Heart right ventricle (tissue), 16 donors: Measurements from ENCODE around the gene MCF2L2. TPM values are rescaled to one million over a fixed set of nuclear protein-coding genes. Genes with fewer than 3 reads are reported as not detected.

Experiments used
- ATAC-seq, 8 donors: fragments of 200-7000 bp; cut with Tn5 transposase; one replicate each; pipeline ENCODE4 v1.9.1; 2020; ENCODE audit warnings: mild to moderate bottlenecking in 8 of 8, moderate library complexity in 8 of 8, moderate number of reproducible peaks in 1 of 8
- DNase-seq, 2 donors: peaks; one replicate each; pipeline ENCODE4 v3.0.0-alpha.2; 2020
- H3K27ac ChIP-seq, 10 donors: fragments of 200-600 bp; sonication (generic) in 2 of 10; one replicate each; pipeline versions ENCODE4 v1.5.0 to v1.8.0; 2020 to 2022; ENCODE audit warnings: mild to moderate bottlenecking in 3 of 10
- H3K27me3 ChIP-seq, 7 donors: fragments of 200-600 bp; one replicate each; pipeline ENCODE4 v1.8.0; 2021 to 2022; ENCODE audit warnings: mild to moderate bottlenecking in 2 of 7
- H3K36me3 ChIP-seq, 9 donors: fragments of 200-600 bp; sonication (generic) in 1 of 9; one replicate each; pipeline versions ENCODE4 v1.5.0 to v1.8.0; 2020 to 2022; ENCODE audit warnings: mild to moderate bottlenecking in 2 of 9
- H3K4me1 ChIP-seq, 9 donors: fragments of 200-600 bp; sonication (generic) in 1 of 9; one replicate each; pipeline versions ENCODE4 v1.5.0 to v1.8.0; 2020 to 2022; ENCODE audit warnings: mild to moderate bottlenecking in 4 of 9
- H3K4me3 ChIP-seq, 10 donors: fragments of 200-600 bp; sonication (generic) in 2 of 10; one replicate each; pipeline versions ENCODE4 v1.5.0 to v1.8.0; 2020 to 2022; ENCODE audit warnings: mild to moderate bottlenecking in 7 of 10, moderate library complexity in 2 of 10
- H3K9me3 ChIP-seq, 11 donors: fragments of 200-600 bp in 10 of 11; sonication (generic) in 2 of 11; one replicate each; pipeline versions ENCODE4 v1.5.0 to v1.8.0; 2013 to 2022; ENCODE audit warnings: mild to moderate bottlenecking in 2 of 11, control low read depth in 1 of 11, moderate library complexity in 1 of 11
- CTCF ChIP-seq, 9 donors: fragments of 200-600 bp; sonication (generic) in 2 of 9; IDR thresholded peaks; one replicate each; pipeline versions ENCODE4 v1.5.0 to v1.8.0; 2021 to 2022; ENCODE audit warnings: antibody characterized with exemption in 9 of 9, mild to moderate bottlenecking in 5 of 9, moderate library complexity in 1 of 9
- whole genome bisulfite sequencing, 2 donors: extraction: QIAGEN DNeasy Blood & Tissue Kit; methylation state at CpG; one replicate each; pipeline ENCODE4 v1.1.7; 2013; ENCODE audit warnings: inconsistent platforms in 1 of 2; 5-methylcytosine and 5-hydroxymethylcytosine counted together
- intact Hi-C, 10 donors: fragments of 100-400 bp; cut with DNase I; formaldehyde crosslinking; loops; one replicate each; pipeline versions ENCODE4 v1.11.1 to v1.14.2; 2022
- polyA plus RNA-seq, 2 donors: library from polyadenylated mRNA; stranded (reverse); fragments of 200-250 nt; gene quantifications; one replicate each; pipeline ENCODE4 v1.2.3, GENCODE V29; 2013
- total RNA-seq, 10 donors: library from RNA; stranded (reverse); fragmentation: NEBNext Ultra II Directional in 3 of 10; extraction: Animal tissue kit (Norgen Biotek cat#: 25700) in 3 of 10; gene quantifications; one replicate each; pipeline versions ENCODE4 v1.2.1 to v1.2.4, GENCODE V29; 2021 to 2023
- donor health status: Arrhythmogenic right ventricular cardiomyopathy.
- donor health status: ischemic (EF 13 %, LVEDD 7.1; RV severe dilation, severe dysfunction).
- donor health status: healthy with polysubstance abuse.
- donor health status: DM: no; HTN: yes; CAD: no.
- donor health status: DM: no; HTN: no; CAD: no.
- donor health status: ischemic (EF 25% LVEDD 6.9; RV normal size, moderate dysfunction).
- donor health status: ischemic (EF 25% LVEDD 5.7; RV mildly dilated, moderate dysfunction).
- donor health status: healthy.
- donor health status: DM: yes; HTN: yes; CAD: no.
- donor health status: Ischemic cardiomyopathy.
- donor health status: ischemic (EF 35%, LVEDD 5.7; RV mildly dilated, moderate dysfunction).
- donor health status: nonischemic (EF 11% LVEDD 7.7; RV severe dilation, severe dysfunction).
- donor health status: DM: yes; HTN: yes; CAD: no.
- donor health status: PGD.
- donor health status: ischemic (EF 29% LVEDD 5.4; RV normal size, mild dysfunction).
- donor health status: nonischemic (EF 23%, LVEDD 6.1; RV moderate dilation, normal function).

The MCF2L2 gene
- total and polyA plus RNA-seq, 12 donors: 0.09 to 1.5 (median 0.40) TPM; not detected in 1

GRCh38 chr3:183261151-183261724 lies 167.2 kb downstream of the MCF2L2 start:
- peaks cover 0 to 6% (median 0%) of the 10 kb centered on the region in 9 donors for H3K36me3 ChIP-seq
- H3K9me3 ChIP-seq: no peaks in the 10 kb centered on the region
- H3K27me3 ChIP-seq: no peaks in the 10 kb centered on the region
- no peak for ATAC-seq
- TF ChIP-seq CTCF (IDR thresholded peaks at IDR 0.05): no peak
- no peak overlapping the region for H3K4me3 ChIP-seq
- DNase-seq: no peak
- intact Hi-C loops: no loop called here
- H3K4me1 ChIP-seq: peaks cover 0 to 67% (median 18%) of the 10 kb centered on the region in 9 donors
- H3K27ac ChIP-seq: peak overlapping the region in 1 of 10 donors; percentile 78
- 81 to 82% methylated on average over 5 of the region's 5 CpGs for WGBS, 2 donors

GRCh38 chr3:183260167-183260904 lies 168.1 kb downstream of the MCF2L2 start:
- DNase-seq: no peak
- TF ChIP-seq CTCF (IDR thresholded peaks at IDR 0.05): no peak
- Histone ChIP-seq H3K4me1 (peaks cover 0 to 67% (median 9%) of the 10 kb centered on the region in 9 donors), H3K27me3 (no peaks in the 10 kb centered on the region), H3K9me3 (no peaks in the 10 kb centered on the region), H3K4me3 (no peak overlapping the region), H3K27ac (peak overlapping the region in 2 of 10 donors; percentile 0 to 78), H3K36me3 (peaks cover 0 to 6% (median 0%) of the 10 kb centered on the region in 9 donors)
- intact Hi-C loops: no loop called here
- peak in 7 of 8 donors; percentile 31 to 69 (median 40) for ATAC-seq
- WGBS, 2 donors: 73 to 79% methylated on average over 7 of the region's 7 CpGs

- 64 to 77% methylated on average over 2 of the region's 2 CpGs for WGBS, 2 donors
- Histone ChIP-seq H3K27me3 (no peaks in the 10 kb centered on the region), H3K36me3 (peaks cover 0 to 6% (median 0%) of the 10 kb centered on the region in 9 donors), H3K4me1 (peaks cover 0 to 67% (median 2%) of the 10 kb centered on the region in 9 donors), H3K27ac (peak overlapping the region in 3 of 10 donors; percentile 0 to 78 (median 22)), H3K4me3 (no peak overlapping the region), H3K9me3 (no peaks in the 10 kb centered on the region)
- no peak for DNase-seq
- no peak for TF ChIP-seq CTCF (IDR thresholded peaks at IDR 0.05)
- ATAC-seq: peak in 2 of 8 donors; percentile 8 to 16
- intact Hi-C loops: loop anchor here in 4 of 10 donors (10.0 kb wide), 4 partner anchors 45 to 125 kb away; no protein-coding TSS in a partner anchor
Observed at GRCh38 chr3:183259621-183260020, 168.8 kb downstream of the MCF2L2 start.

- no peak for ATAC-seq
- Histone ChIP-seq H3K4me1 (peaks cover 0 to 62% (median 0%) of the 10 kb centered on the region in 9 donors), H3K9me3 (no peaks in the 10 kb centered on the region), H3K27me3 (no peaks in the 10 kb centered on the region), H3K36me3 (peaks cover 0 to 6% (median 0%) of the 10 kb centered on the region in 9 donors), H3K4me3 (no peak overlapping the region), H3K27ac (peak overlapping the region in 2 of 10 donors; percentile 0 to 78)
- intact Hi-C loops: loop anchor here in 4 of 10 donors (10.0 kb wide), 4 partner anchors 46 to 126 kb away; no protein-coding TSS in a partner anchor
- 80 to 81% methylated on average over 3 of the region's 3 CpGs for WGBS, 2 donors
- no peak for DNase-seq
- no peak for TF ChIP-seq CTCF (IDR thresholded peaks at IDR 0.05)
Observed at GRCh38 chr3:183259087-183259486, 169.3 kb downstream of the MCF2L2 start.
